H1 (cell line): ENCODE results near the gene KIT. TPM values are rescaled to one million over a fixed set of nuclear protein-coding genes. Genes with fewer than 3 reads are reported as not detected.

Experiments
- BRCA1 ChIP-seq: IDR thresholded peaks from 2 replicates; pipeline ENCODE4 v1.6.1; 2012; ENCODE audit warnings: low read depth, low read length, improper control_type of control experiment
- CEBPB ChIP-seq: IDR thresholded peaks from 2 replicates; pipeline ENCODE4 v1.6.1; 2012; ENCODE audit warnings: low read depth, low read length
- MAFK ChIP-seq: IDR thresholded peaks from 2 replicates; pipeline ENCODE4 v1.6.1; 2012; ENCODE audit warnings: low read depth, mild to moderate bottlenecking, improper control_type of control experiment, low read length
- PHF8 ChIP-seq: fragments of 200-600 bp; sonication (generic); conservative IDR thresholded peaks from 2 replicates; pipeline ENCODE4 v1.7.1; 2012; ENCODE audit warnings: low read depth, mild to moderate bottlenecking, inconsistent platforms, low read length, moderate library complexity
- polyA plus RNA-seq, 7 experiments: library from polyadenylated mRNA; depleted of rRNA in 3 of 7; stranded (reverse) in 5 of 7; unstranded in 2 of 7; fragments of >200 nt in 5 of 7; fragments of 200-250 nt in 2 of 7; gene quantifications; 1 replicate in 5 of 7; 2 replicates in 1 of 7; 4 replicates in 1 of 7; pipeline versions ENCODE4 v1.2.1 to v1.2.3, GENCODE V29; 2011 to 2013; ENCODE audit warnings: missing spikeins in 2 of 7, mixed read lengths in 2 of 7
- total RNA-seq: library from RNA; stranded (reverse); fragmentation: NEBNext Ultra II Directional; extraction: Animal tissue kit (Norgen Biotek cat#: 25700); gene quantifications from 2 replicates; pipeline ENCODE4 v1.2.1, GENCODE V29; 2021
- TF ChIP-seq, protein P1 (sequence below): IDR thresholded peaks from 2 replicates; pipeline ENCODE4 v1.6.1; 2012; ENCODE audit warnings: low read length, inconsistent platforms
- TF ChIP-seq, protein P2 (sequence below): IDR thresholded peaks from 2 replicates; pipeline ENCODE4 v1.6.1; 2012; ENCODE audit warnings: inconsistent platforms

KIT gene
- total and polyA plus RNA-seq, 2 of the 8 experiments (the other 6 are each of a cell fraction or from before 2014, with no cell fraction given), result 14.4 to 24.8 TPM

DNA sequence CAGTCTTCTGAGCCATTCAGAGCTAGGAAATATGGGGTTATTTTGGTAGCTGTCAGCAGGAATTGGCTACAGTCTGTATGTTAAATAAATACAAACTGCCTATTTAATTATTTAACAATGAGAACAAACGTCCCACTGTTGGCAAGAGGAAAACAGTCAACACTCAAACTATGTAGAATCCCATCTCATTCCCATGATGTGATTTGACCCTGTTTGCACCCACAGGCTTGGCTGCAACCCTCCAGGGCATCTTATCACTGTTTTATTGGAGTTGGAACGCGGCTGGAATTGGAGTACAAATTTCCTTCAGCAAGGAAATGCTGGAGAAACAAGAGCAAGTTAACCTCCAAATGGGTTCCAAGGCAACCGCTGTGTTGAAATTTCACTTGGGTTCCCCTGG is 124.0 kb downstream of the KIT start (continued):
- TF ChIP-seq MAFK, result no peak
- TF ChIP-seq, protein P1, sequence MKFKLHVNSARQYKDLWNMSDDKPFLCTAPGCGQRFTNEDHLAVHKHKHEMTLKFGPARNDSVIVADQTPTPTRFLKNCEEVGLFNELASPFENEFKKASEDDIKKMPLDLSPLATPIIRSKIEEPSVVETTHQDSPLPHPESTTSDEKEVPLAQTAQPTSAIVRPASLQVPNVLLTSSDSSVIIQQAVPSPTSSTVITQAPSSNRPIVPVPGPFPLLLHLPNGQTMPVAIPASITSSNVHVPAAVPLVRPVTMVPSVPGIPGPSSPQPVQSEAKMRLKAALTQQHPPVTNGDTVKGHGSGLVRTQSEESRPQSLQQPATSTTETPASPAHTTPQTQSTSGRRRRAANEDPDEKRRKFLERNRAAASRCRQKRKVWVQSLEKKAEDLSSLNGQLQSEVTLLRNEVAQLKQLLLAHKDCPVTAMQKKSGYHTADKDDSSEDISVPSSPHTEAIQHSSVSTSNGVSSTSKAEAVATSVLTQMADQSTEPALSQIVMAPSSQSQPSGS, result no peak
- no peak for TF ChIP-seq PHF8
- TF ChIP-seq BRCA1, result no peak
- TF ChIP-seq, protein P2, sequence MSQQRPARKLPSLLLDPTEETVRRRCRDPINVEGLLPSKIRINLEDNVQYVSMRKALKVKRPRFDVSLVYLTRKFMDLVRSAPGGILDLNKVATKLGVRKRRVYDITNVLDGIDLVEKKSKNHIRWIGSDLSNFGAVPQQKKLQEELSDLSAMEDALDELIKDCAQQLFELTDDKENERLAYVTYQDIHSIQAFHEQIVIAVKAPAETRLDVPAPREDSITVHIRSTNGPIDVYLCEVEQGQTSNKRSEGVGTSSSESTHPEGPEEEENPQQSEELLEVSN, result no peak
- no peak for TF ChIP-seq CEBPB
